Body of pancreas (tissue), 4 donors: ENCODE measurements around the gene LNPEP. TPM values are rescaled to one million over a fixed set of nuclear protein-coding genes. Genes with fewer than 3 reads are reported as not detected.
A peak's percentile ranks its signal among the peaks of the same experiment; 100 is the strongest.

Experiments
- ATAC-seq: fragments of 150-250 bp; one replicate; pipeline ENCODE4 v1.9.1; 2016
- DNase-seq, 4 donors: peaks; one replicate each; pipeline ENCODE4 v3.0.0-alpha.2; 2019
- H3K27ac ChIP-seq, 4 donors: fragments of 200-600 bp; sonication (generic); 1 replicate in 3 of 4; 2 replicates in 1 of 4; pipeline versions ENCODE4 v1.5.1 to v1.6.1; 2016 to 2019; ENCODE audit warnings: mild to moderate bottlenecking in 1 of 4, mixed read lengths in 1 of 4, moderate library complexity in 1 of 4
- H3K27me3 ChIP-seq, 2 donors: fragments of 200-600 bp; sonication (generic); one replicate each; pipeline ENCODE4 v1.6.0; 2016; ENCODE audit warnings: mild to moderate bottlenecking in 1 of 2
- H3K36me3 ChIP-seq, 2 donors: fragments of 200-600 bp; sonication (generic); replicated peaks in 1 of 2; 2 replicates each; pipeline ENCODE4 v1.5.1; 2016; ENCODE audit warnings: low read depth in 2 of 2; ENCODE audit not compliant: insufficient read depth in 1 of 2
- H3K4me1 ChIP-seq: fragments of 200-600 bp; sonication (generic); one replicate; pipeline ENCODE4 v1.6.0; 2016
- H3K4me3 ChIP-seq, 2 donors: fragments of 200-600 bp; sonication (generic); 1 replicate in 1 of 2; 2 replicates in 1 of 2; pipeline ENCODE4 v1.5.1; 2016 to 2019
- H3K9me3 ChIP-seq, 3 donors: fragments of 200-600 bp; sonication (generic); 1 replicate in 2 of 3; 2 replicates in 1 of 3; pipeline ENCODE4 v1.5.1; 2016
- POLR2A ChIP-seq, 3 donors: fragments of 450-650 bp; IDR thresholded peaks; one replicate each; pipeline ENCODE4 v1.6.1; 2016; ENCODE audit warnings: antibody characterized with exemption in 3 of 3, mild to moderate bottlenecking in 2 of 3
- WGBS, 2 donors: methylation state at CpG; one replicate each; pipeline ENCODE4 v1.1.5; 2017; 5-methylcytosine and 5-hydroxymethylcytosine counted together
- intact Hi-C: fragments of 100-400 bp; cut with DNase I; formaldehyde crosslinking; loops from one replicate; pipeline ENCODE4 v1.15.1; 2023
- total RNA-seq, 2 donors: library from RNA; depleted of rRNA; stranded (reverse); fragments of >200 nt; gene quantifications; one replicate each; pipeline ENCODE4 v1.1.0, GENCODE V29; 2016
- TF ChIP-seq, protein P1 (sequence below), 7 experiments: fragments of 450-650 bp in 4 of 7; fragments of 200-600 bp in 3 of 7; sonication (generic) in 3 of 7; IDR thresholded peaks; one replicate each; pipeline ENCODE4 v1.5.1; 2016 to 2019; ENCODE audit warnings: antibody characterized with exemption in 7 of 7

LNPEP gene
- total RNA-seq, 2 donors from 2014 or later: 16.8 to 22.1 TPM

- no peak overlapping the region for H3K4me3 ChIP-seq
- no peaks in the 10 kb centered on the region for H3K4me1 ChIP-seq
- H3K27me3 ChIP-seq: no peaks in the 10 kb centered on the region
- 20 to 44% methylated on average over 4 of the region's 4 CpGs for WGBS, 2 donors
- intact Hi-C loops: no loop called here
- H3K27ac ChIP-seq: no peak overlapping the region
- no peaks in the 10 kb centered on the region for H3K9me3 ChIP-seq
- ATAC-seq (no peak), DNase-seq (peak in 1 of 4 donors; percentile 29)
- H3K36me3 ChIP-seq: no peaks in the 10 kb centered on the region
- TF ChIP-seq, protein P1, sequence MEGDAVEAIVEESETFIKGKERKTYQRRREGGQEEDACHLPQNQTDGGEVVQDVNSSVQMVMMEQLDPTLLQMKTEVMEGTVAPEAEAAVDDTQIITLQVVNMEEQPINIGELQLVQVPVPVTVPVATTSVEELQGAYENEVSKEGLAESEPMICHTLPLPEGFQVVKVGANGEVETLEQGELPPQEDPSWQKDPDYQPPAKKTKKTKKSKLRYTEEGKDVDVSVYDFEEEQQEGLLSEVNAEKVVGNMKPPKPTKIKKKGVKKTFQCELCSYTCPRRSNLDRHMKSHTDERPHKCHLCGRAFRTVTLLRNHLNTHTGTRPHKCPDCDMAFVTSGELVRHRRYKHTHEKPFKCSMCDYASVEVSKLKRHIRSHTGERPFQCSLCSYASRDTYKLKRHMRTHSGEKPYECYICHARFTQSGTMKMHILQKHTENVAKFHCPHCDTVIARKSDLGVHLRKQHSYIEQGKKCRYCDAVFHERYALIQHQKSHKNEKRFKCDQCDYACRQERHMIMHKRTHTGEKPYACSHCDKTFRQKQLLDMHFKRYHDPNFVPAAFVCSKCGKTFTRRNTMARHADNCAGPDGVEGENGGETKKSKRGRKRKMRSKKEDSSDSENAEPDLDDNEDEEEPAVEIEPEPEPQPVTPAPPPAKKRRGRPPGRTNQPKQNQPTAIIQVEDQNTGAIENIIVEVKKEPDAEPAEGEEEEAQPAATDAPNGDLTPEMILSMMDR (IDR thresholded peaks at IDR 0.05): no peak
- TF ChIP-seq POLR2A (IDR thresholded peaks at IDR 0.05): no peak
These were observed 139.1 kb downstream of the LNPEP start for GRCh38 chr5:97074859-97075489.

- H3K27ac ChIP-seq: no peak overlapping the region
- intact Hi-C loops: no loop called here
- TF ChIP-seq POLR2A (IDR thresholded peaks at IDR 0.05): no peak
- TF ChIP-seq, protein P1 (IDR thresholded peaks at IDR 0.05): no peak
These were observed 139.8 kb downstream of the LNPEP start for GRCh38 chr5:97075649-97076048.

DNA sequence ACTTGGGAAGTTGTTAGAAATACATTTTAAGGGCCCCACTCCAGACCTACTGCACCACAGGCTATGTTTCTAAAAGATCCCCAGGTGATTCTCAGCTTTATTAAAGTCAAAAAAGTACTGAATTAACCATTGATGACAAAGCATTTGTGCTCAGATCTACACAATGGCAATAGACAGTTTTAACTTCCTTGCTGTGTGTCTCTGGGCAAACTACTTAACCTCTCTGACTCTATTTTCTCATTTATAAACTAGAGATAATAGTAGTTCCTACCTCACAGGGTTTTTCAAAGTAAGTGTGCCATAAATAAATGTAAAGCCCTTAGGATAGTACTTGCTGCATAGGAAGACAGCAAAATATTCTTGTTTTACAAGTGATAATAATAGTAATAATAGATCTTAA, 140.2 kb downstream of the LNPEP start:
- no peak for ATAC-seq
- intact Hi-C loops: no loop called here
- Histone ChIP-seq H3K9me3 (no peaks in the 10 kb centered on the region), H3K27ac (no peak overlapping the region), H3K4me3 (no peak overlapping the region), H3K27me3 (no peaks in the 10 kb centered on the region), H3K36me3 (no peaks in the 10 kb centered on the region), H3K4me1 (no peaks in the 10 kb centered on the region)
- no peak for DNase-seq
- TF ChIP-seq, protein P1 (IDR thresholded peaks at IDR 0.05): no peak

More at GRCh38 chr5:97075649-97076048, 139.8 kb downstream of the LNPEP start:
- DNase-seq: no peak
- WGBS, 2 donors: 80 to 84% methylated on average over 5 of the region's 5 CpGs
- H3K36me3 ChIP-seq: no peaks in the 10 kb centered on the region
- no peak overlapping the region for H3K4me3 ChIP-seq
- no peak for ATAC-seq
- no peaks in the 10 kb centered on the region for H3K4me1 ChIP-seq
- H3K9me3 ChIP-seq: no peaks in the 10 kb centered on the region
- H3K27me3 ChIP-seq: no peaks in the 10 kb centered on the region

- ATAC-seq: no peak
- H3K27me3 ChIP-seq: no peaks in the 10 kb centered on the region
- TF ChIP-seq POLR2A (IDR thresholded peaks at IDR 0.05): no peak
- TF ChIP-seq, protein P1 (IDR thresholded peaks at IDR 0.05): no peak
- no peak overlapping the region for H3K4me3 ChIP-seq
- H3K4me1 ChIP-seq: no peaks in the 10 kb centered on the region
- no peaks in the 10 kb centered on the region for H3K36me3 ChIP-seq
- no peak overlapping the region for H3K27ac ChIP-seq
- DNase-seq: no peak
- intact Hi-C loops: no loop called here
- no peaks in the 10 kb centered on the region for H3K9me3 ChIP-seq
- WGBS, 2 donors: 77 to 90% methylated on average over 4 of the region's 4 CpGs
These were observed 141.4 kb downstream of the LNPEP start for GRCh38 chr5:97077246-97077645.
